NOMO-1 (cell line): ENCODE measurements around the gene FAM114A1.

Experiments
- DNase-seq, 2 experiments: peaks; one replicate each; lab custom pipeline; 2025; ENCODE audit not compliant: unreplicated experiment in 2 of 2; lab: John Stamatoyannopoulos, UW

Gene FAM114A1

GRCh38 chr4:38867478-38868058 lies at the start of gene FAM114A1:
Gene FAM114A1 (plus strand): TSS chr4:38867806. CDS start chr4:38878079, 10,273 bp downstream.
- DNase-seq: peak; percentile 59 to 74

DNA sequence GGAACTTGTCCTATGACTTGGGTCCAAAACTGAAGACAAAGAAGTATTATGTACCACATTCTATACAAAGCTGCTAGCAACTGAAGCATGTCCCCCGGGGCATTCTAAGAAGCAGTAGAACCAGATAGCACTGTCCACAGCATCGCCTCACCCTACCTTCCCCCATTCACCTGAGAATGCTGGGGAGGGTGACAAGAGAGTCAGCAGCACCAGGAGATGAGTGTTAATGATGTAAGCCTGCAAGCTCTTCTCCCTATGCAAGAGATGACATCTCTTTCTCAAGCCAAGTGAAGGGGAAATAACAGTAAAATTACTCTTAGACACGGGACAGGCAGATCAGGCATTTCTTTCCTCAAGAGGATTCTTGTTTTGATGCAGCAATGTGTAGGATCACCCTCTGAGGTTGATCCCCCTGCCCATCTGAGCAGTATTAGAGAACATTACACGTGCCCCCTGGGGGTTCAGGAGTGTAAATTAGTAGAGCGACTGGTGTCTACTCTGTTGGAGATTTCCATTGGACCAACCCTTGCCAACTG lies 49.1 kb upstream of the FAM114A1 start:
- DNase-seq: no peak

- no peak for DNase-seq
These were observed 48.0 kb upstream of the FAM114A1 start for GRCh38 chr4:38819569-38819968.

- no peak for DNase-seq
These were observed 47.1 kb upstream of the FAM114A1 start for GRCh38 chr4:38820329-38821061.

DNA sequence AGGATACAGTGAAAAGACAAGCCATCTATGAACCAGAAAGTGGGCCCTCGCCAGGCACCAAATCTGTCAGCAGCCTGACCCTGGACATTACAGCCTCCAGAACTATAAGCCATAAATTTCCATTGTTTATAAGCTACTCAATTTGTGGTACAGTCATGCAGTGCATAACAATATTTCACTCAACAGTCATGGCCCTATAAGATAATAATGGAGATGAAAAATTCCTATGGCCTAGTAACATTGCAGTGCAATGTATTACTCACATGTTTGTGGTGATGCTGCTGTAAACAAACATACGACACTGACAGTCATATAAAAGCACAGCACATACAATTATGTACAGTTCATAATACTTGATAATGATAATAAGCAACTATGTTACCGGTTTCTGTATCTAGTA lies 45.9 kb upstream of the FAM114A1 start:
- DNase-seq: no peak

GRCh38 chr4:38822748-38823303 lies 44.8 kb upstream of the FAM114A1 start:
- no peak for DNase-seq

DNA sequence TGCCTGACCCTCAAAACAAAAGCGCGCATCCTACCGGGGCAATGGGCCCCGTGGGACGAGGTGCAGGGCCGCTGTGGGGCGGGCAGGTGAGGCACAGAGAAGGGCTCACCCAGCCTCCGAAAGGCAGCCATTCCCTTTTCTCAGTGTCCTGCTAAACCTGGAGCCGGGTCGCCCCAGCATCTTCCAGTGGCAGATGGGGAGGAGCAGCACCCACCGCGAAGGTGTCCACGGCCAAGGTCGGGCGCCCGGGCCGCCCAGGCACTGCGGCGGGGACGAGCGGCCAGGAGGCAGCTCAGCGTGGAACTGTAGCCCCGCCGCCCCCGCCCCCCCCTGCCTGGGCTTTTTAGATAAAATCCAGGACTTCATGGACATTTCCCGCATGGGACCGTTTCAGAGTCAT lies 43.8 kb upstream of the FAM114A1 start:
- no peak for DNase-seq

GRCh38 chr4:38829237-38829636 lies 38.4 kb upstream of the FAM114A1 start:
- DNase-seq: no peak

DNA sequence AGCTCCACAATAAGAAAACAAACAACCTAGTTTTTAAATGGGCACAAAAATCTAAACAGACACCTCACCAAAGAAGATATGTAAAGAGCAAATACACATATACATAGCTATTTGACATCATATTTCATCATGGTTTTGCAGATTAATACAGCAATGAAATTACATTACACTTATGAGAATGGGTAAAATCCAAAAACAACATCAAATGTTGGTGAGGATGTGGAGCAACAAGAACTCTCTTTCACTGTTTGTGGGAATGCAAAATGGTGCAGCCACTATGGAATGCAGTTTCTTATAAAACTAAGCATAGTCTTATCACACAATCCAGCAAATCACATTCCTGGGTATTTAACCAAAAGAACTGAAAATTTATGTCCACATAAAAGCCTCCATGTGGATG lies 36.0 kb upstream of the FAM114A1 start:
- no peak for DNase-seq

- DNase-seq: no peak
These were observed 35.4 kb upstream of the FAM114A1 start for GRCh38 chr4:38832206-38832605.

DNA sequence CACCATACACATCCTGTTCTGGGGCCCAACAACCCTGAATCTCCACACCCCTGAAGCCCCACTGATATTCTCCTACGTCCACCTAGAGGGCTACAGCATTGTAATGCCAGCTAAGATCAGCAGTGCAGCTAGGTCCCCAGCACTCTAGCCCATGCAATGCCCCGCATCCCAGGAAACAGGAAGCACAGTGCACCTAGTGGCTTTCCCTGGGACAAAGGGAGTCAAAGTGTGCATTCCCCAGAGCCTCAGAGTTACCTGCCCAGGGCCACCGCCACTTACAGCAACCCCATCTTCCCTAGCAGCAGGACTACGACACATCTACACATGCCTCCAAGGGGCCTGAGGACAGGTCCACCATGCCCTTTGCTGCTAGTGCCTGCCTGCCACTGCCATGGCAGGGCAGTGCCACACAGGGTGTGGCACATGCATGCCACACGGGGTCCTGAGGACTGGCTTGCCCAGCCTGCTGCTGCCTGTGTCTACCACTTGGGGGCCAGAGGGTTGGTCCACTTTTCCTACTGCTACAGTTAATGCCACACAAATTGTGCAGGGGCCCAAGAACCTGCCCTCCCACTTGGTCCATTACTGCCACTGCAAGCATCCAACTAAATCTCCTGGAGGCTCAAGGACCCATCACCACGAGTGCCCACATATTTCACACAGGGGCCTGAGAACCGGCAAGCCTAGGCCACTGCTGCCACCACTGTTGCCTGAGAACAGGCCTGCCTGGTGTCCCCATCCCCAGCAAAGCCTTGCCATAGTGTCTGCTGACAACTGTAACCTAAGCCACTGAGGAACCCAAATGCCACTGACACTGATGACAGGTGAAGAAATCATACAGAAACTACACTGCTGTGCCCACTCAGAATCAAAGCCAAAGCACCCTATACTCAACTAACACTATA lies 34.7 kb upstream of the FAM114A1 start:
- no peak for DNase-seq

DNA sequence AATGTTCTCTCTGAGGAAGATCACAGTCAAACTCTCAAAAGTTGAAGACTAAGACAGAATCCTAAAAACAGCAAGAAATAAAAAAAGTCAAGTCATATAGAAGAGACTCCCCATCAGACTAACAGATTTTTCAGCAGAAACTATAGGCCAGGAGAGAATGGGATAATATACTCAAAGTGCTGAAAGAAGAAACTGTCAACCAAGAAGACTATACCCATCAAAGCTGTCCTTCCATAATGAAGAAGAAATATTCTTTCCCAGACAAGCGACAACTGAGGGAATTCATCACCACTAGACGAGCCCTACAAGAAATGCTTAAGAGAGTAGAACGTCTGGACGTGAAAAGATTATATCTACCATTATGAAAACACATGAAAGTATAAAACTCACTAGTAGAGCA lies 33.0 kb upstream of the FAM114A1 start:
- no peak for DNase-seq

DNA sequence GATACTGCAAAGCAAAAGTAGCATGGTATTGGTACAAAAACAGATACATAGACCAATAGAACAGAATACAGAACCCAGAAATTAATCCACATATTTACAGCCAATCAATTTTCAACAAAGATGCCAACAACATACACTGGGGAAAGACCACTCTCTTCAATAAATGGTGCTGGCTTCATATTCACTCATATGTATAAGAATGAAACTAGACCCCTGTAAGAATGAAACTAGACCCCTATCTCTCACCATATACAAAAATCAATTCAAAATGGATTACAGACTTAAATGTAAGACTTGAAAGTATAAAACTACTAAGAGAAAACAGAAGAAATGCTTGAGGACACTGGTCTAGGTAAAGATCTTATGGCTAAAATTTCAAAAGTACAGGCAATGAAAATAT lies 30.3 kb upstream of the FAM114A1 start:
- DNase-seq: no peak

DNA sequence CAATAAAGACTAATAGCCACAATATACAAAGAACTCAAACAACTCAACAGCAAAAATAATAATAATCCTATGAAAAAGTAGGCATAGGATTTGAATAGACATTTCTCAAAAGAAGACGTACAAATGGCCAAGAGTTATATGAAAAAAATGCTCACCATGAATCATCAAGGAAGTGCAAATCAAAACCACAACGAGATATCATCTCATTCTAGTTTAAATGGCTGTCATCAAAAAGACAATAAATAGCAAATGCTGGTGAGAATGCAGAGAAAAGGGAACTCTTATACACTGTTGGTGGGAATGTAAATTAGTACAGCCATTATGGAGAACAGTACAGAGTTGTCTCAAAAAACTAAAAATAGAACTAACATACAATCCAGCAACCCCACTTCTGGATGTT lies 29.8 kb upstream of the FAM114A1 start:
- peak in 1 of 2 experiments; percentile 28 for DNase-seq

GRCh38 chr4:38842994-38843393 lies 24.6 kb upstream of the FAM114A1 start:
- no peak for DNase-seq

DNA sequence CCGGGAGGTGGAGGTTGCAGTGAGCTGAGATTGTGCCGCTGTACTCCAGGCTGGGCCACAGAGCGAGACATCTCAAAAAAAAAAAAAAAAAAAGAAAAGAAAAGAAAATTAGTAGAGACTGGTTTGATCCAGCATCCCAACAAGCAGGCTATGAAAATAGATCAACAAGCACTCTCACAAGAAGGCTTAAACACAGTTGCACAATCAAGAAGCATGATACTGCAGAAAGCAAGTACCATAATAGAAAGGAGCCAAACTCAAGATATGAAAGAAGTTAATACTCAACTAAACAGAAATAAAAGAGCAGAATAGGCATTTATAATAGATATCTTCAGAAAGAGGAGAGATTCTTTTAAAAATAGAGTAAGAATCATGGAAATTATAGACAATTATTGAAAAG lies 21.6 kb upstream of the FAM114A1 start:
- DNase-seq: peak in 1 of 2 experiments; percentile 59

- peak in 1 of 2 experiments; percentile 3 for DNase-seq
These were observed 12.1 kb upstream of the FAM114A1 start for GRCh38 chr4:38855466-38855865.

DNA sequence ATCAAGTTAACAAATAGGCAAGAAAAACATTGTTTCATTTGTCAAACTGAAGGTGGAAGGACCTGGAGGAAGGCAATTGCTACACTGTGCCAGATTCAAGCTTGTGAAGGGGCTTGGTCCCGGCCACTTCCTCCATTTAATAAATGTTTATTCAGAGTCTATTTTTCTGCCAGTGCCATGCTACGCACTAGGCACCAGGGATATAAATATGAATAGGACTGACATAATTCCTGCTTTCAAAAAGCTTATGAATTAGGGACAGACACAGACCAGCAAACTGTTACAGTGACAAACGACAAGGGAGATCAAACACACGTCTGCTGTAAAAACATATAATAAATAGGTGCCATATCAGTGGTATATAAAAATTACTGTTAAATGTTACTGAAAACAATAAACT lies 11.6 kb upstream of the FAM114A1 start:
- DNase-seq: peak; percentile 36 to 58

GRCh38 chr4:38856524-38857337 lies 10.9 kb upstream of the FAM114A1 start, which contains the start of gene TLR6:
Gene TLR6 (minus strand): TSS chr4:38856817. CDS start chr4:38829473, 27,344 bp downstream.
- DNase-seq: peak; percentile 62 to 87
